Limb (tissue), 2 donors: ENCODE data around the gene SAMD4B.

Source experiments
- DNase-seq, 2 donors: peaks; one replicate each; pipeline ENCODE4 v3.0.0-alpha.2; 2016; ENCODE audit errors: extremely low spot score in 2 of 2

SAMD4B gene

GRCh38 chr19:39390751-39391437 is 48.7 kb downstream of the SAMD4B start, which contains the start of the genes MED29 and PAF1:
Gene MED29 (plus strand): TSS chr19:39391378. CDS start chr19:39391423, 45 bp downstream.
Gene PAF1 (minus strand): TSS chr19:39391106. CDS start chr19:39390864, 242 bp downstream.
- DNase-seq: peak; percentile 97 to 100

- peak; percentile 81 to 89 for DNase-seq
These were observed 55.4 kb downstream of the SAMD4B start for GRCh38 chr19:39397360-39398296.

- peak in 1 of 2 donors; percentile 31 for DNase-seq
These were observed 56.2 kb downstream of the SAMD4B start for GRCh38 chr19:39398297-39398864.

- DNase-seq: no peak
These were observed 57.4 kb downstream of the SAMD4B start for GRCh38 chr19:39399668-39400050.

GRCh38 chr19:39400061-39400460 is 57.8 kb downstream of the SAMD4B start:
- no peak for DNase-seq

GRCh38 chr19:39401070-39401548 is 58.9 kb downstream of the SAMD4B start:
- no peak for DNase-seq

- DNase-seq: peak in 1 of 2 donors; percentile 30
These were observed 59.5 kb downstream of the SAMD4B start for GRCh38 chr19:39401549-39402345.

GRCh38 chr19:39402346-39403300 is 60.4 kb downstream of the SAMD4B start:
- DNase-seq: peak; percentile 92 to 93

GRCh38 chr19:39403331-39404312 is 61.4 kb downstream of the SAMD4B start:
- peak; percentile 91 to 93 for DNase-seq

- peak in 1 of 2 donors; percentile 27 for DNase-seq
These were observed 63.2 kb downstream of the SAMD4B start for GRCh38 chr19:39405261-39405957.

GRCh38 chr19:39405958-39406655 is 63.9 kb downstream of the SAMD4B start:
- DNase-seq: no peak

GRCh38 chr19:39406656-39407409 is 64.6 kb downstream of the SAMD4B start, which contains the start of gene ZFP36:
Gene ZFP36 (plus strand): TSS chr19:39406847. CDS start chr19:39406905, 58 bp downstream.
- peak; percentile 83 to 94 for DNase-seq

- no peak for DNase-seq
These were observed 65.1 kb downstream of the SAMD4B start for GRCh38 chr19:39407410-39407659.

GRCh38 chr19:39407660-39408391 is 65.6 kb downstream of the SAMD4B start:
- DNase-seq: peak in 1 of 2 donors; percentile 62

GRCh38 chr19:39408392-39409207 is 66.4 kb downstream of the SAMD4B start:
- no peak for DNase-seq
